HG02759 (cell line): ENCODE measurements around the gene ITGB1BP2.
"Not testable (repeated sequence)": the region's sequence is repeated elsewhere in the genome, so short reads cannot be mapped to it uniquely, and the experiment has no call there.

Experiments
- ATAC-seq: cut with Tn5 transposase; IDR thresholded peaks from one replicate; pipeline ENCODE4 v1.9.1; 2021; ENCODE audit warnings: mild to moderate bottlenecking, moderate library complexity; ENCODE audit not compliant: unreplicated experiment

Gene ITGB1BP2

GRCh38 chrX:71301195-71301924 is at the start of gene ITGB1BP2:
Gene ITGB1BP2, plus strand, starts transcription at chrX:71301750. Its CDS starts 57 bp downstream, at chrX:71301807.
- no peak for ATAC-seq

GRCh38 chrX:71252221-71252620 is 49.3 kb upstream of the ITGB1BP2 start:
- ATAC-seq, result no peak

- ATAC-seq, result no peak
These were observed 48.1 kb upstream of the ITGB1BP2 start for GRCh38 chrX:71253253-71254091.

GRCh38 chrX:71254092-71254963 is 47.2 kb upstream of the ITGB1BP2 start, which contains the start of gene ZMYM3:
Gene ZMYM3, minus strand, starts transcription at chrX:71254140. Its CDS starts 885 bp downstream, at chrX:71253255.
- ATAC-seq, result peak; percentile 87

- ATAC-seq, result no peak
These were observed 45.5 kb upstream of the ITGB1BP2 start for GRCh38 chrX:71256051-71256450.

GRCh38 chrX:71256856-71257255 is 44.7 kb upstream of the ITGB1BP2 start:
- no peak for ATAC-seq

- not testable (repeated sequence) for ATAC-seq
These were observed 32.9 kb upstream of the ITGB1BP2 start for GRCh38 chrX:71268624-71269023.

GRCh38 chrX:71269801-71270395 is 31.7 kb upstream of the ITGB1BP2 start:
- ATAC-seq, result no peak

- ATAC-seq, result not testable (repeated sequence)
These were observed 29.2 kb upstream of the ITGB1BP2 start for GRCh38 chrX:71272313-71272712.

- ATAC-seq, result not testable (repeated sequence)
These were observed 20.2 kb upstream of the ITGB1BP2 start for GRCh38 chrX:71281300-71281699.

GRCh38 chrX:71282514-71283402 is 18.8 kb upstream of the ITGB1BP2 start:
- peak; percentile 43 for ATAC-seq

- peak; percentile 84 for ATAC-seq
These were observed 18.0 kb upstream of the ITGB1BP2 start, which contains the start of gene NONO for GRCh38 chrX:71283403-71284143. Gene NONO, plus strand, starts transcription at chrX:71283635. Its CDS starts 7,003 bp downstream, at chrX:71290638.

- ATAC-seq, result no peak
These were observed 15.6 kb upstream of the ITGB1BP2 start for GRCh38 chrX:71285929-71286328.

- no peak for ATAC-seq
These were observed 10.2 kb upstream of the ITGB1BP2 start for GRCh38 chrX:71291381-71291780.

- ATAC-seq, result no peak
These were observed 8.7 kb upstream of the ITGB1BP2 start for GRCh38 chrX:71292669-71293365.

GRCh38 chrX:71296806-71297205 is 4.7 kb upstream of the ITGB1BP2 start:
- ATAC-seq, result no peak

GRCh38 chrX:71298119-71298518 is 3.4 kb upstream of the ITGB1BP2 start:
- ATAC-seq, result no peak

GRCh38 chrX:71300064-71300463 is 1.5 kb upstream of the ITGB1BP2 start:
- ATAC-seq, result not testable (repeated sequence)
